Heart left ventricle (tissue), 16 donors: ENCODE results near the gene NCK2. TPM values are rescaled to one million over a fixed set of nuclear protein-coding genes. Genes with fewer than 3 reads are reported as not detected.

Experiments used
- ATAC-seq, 4 donors: fragments of 200-7000 bp; cut with Tn5 transposase; one replicate each; pipeline ENCODE4 v1.9.1; 2020 to 2022; ENCODE audit warnings: moderate library complexity in 4 of 4, mild to moderate bottlenecking in 3 of 4, moderate number of reproducible peaks in 1 of 4
- DNase-seq, 5 donors: peaks; one replicate each; pipeline ENCODE4 v3.0.0-alpha.2; 2020
- H3K27ac ChIP-seq, 12 donors: fragments of 200-600 bp; sonication (generic) in 4 of 12; one replicate each; pipeline versions ENCODE4 v1.5.0 to v1.8.0; 2016 to 2022; ENCODE audit warnings: mild to moderate bottlenecking in 2 of 12
- H3K27me3 ChIP-seq, 9 donors: fragments of 200-600 bp; sonication (generic) in 2 of 9; one replicate each; pipeline versions ENCODE4 v1.5.1 to v1.8.0; 2016 to 2022; ENCODE audit warnings: mild to moderate bottlenecking in 3 of 9
- H3K36me3 ChIP-seq, 9 donors: fragments of 200-600 bp; sonication (generic) in 2 of 9; one replicate each; pipeline versions ENCODE4 v1.5.0 to v1.8.0; 2018 to 2022; ENCODE audit warnings: mild to moderate bottlenecking in 2 of 9
- H3K4me1 ChIP-seq, 12 donors: fragments of 200-600 bp; sonication (generic) in 4 of 12; one replicate each; pipeline versions ENCODE4 v1.5.0 to v1.8.0; 2016 to 2022; ENCODE audit warnings: mild to moderate bottlenecking in 3 of 12
- H3K4me3 ChIP-seq, 12 donors: fragments of 200-600 bp; sonication (generic) in 4 of 12; one replicate each; pipeline versions ENCODE4 v1.5.0 to v1.8.0; 2017 to 2022; ENCODE audit warnings: mild to moderate bottlenecking in 9 of 12, moderate library complexity in 4 of 12
- H3K9me3 ChIP-seq, 12 donors: fragments of 200-600 bp; sonication (generic) in 4 of 12; one replicate each; pipeline versions ENCODE4 v1.5.0 to v1.8.0; 2016 to 2022; ENCODE audit warnings: mild to moderate bottlenecking in 1 of 12
- POLR2A ChIP-seq, 2 donors: fragments of 450-650 bp; IDR thresholded peaks; one replicate each; pipeline ENCODE4 v1.6.1; 2017; ENCODE audit warnings: antibody characterized with exemption in 2 of 2, mild to moderate bottlenecking in 2 of 2, moderate library complexity in 2 of 2
- WGBS, 4 donors: extraction: QIAGEN DNeasy Blood & Tissue Kit in 2 of 4; methylation state at CpG; one replicate each; pipeline versions ENCODE4 v1.1.5 to v1.1.7; 2013 to 2018; 5-methylcytosine and 5-hydroxymethylcytosine counted together
- intact Hi-C, 10 donors: fragments of 100-400 bp; cut with DNase I; formaldehyde crosslinking; loops; one replicate each; pipeline versions ENCODE4 v1.11.1 to v1.14.2; 2022
- polyA plus RNA-seq, 2 donors: library from polyadenylated mRNA; stranded (reverse); fragments of 200-250 nt; gene quantifications; one replicate each; pipeline ENCODE4 v1.2.3, GENCODE V29; 2013
- total RNA-seq, 9 donors: library from RNA; depleted of rRNA in 2 of 9; stranded (reverse); fragments of >200 nt in 2 of 9; fragmentation: NEBNext Ultra II Directional in 3 of 9; extraction: Animal tissue kit (Norgen Biotek cat#: 25700) in 3 of 9; gene quantifications; one replicate each; pipeline versions ENCODE4 v1.1.0 to v1.2.4, GENCODE V29; 2016 to 2023
- TF ChIP-seq, protein P1 (sequence below), 12 donors: fragments of 200-600 bp; sonication (generic) in 4 of 12; IDR thresholded peaks; one replicate each; pipeline versions ENCODE4 v1.5.0 to v1.8.0; 2018 to 2022; ENCODE audit warnings: antibody characterized with exemption in 12 of 12, mild to moderate bottlenecking in 5 of 12
- donor health status: ischemic (EF 13 %, LVEDD 7.1; RV severe dilation, severe dysfunction).
- donor health status: healthy with polysubstance abuse.
- donor health status: DM: no; HTN: yes; CAD: no.
- donor health status: DM: no; HTN: no; CAD: no.
- donor health status: ischemic (EF 25% LVEDD 6.9; RV normal size, moderate dysfunction).
- donor health status: ischemic (EF 25% LVEDD 5.7; RV mildly dilated, moderate dysfunction).
- donor health status: healthy.
- donor health status: DM: yes; HTN: yes; CAD: no.
- donor health status: ischemic (EF 35%, LVEDD 5.7; RV mildly dilated, moderate dysfunction).
- donor health status: nonischemic (EF 11% LVEDD 7.7; RV severe dilation, severe dysfunction).
- donor health status: DM: yes; HTN: yes; CAD: no.
- donor health status: PGD.
- donor health status: ischemic (EF 29% LVEDD 5.4; RV normal size, mild dysfunction).
- donor health status: nonischemic (EF 23%, LVEDD 6.1; RV moderate dilation, normal function).

NCK2 gene
- total and polyA plus RNA-seq, 11 donors, result 22.6 to 54.2 (median 33.4) TPM

DNA sequence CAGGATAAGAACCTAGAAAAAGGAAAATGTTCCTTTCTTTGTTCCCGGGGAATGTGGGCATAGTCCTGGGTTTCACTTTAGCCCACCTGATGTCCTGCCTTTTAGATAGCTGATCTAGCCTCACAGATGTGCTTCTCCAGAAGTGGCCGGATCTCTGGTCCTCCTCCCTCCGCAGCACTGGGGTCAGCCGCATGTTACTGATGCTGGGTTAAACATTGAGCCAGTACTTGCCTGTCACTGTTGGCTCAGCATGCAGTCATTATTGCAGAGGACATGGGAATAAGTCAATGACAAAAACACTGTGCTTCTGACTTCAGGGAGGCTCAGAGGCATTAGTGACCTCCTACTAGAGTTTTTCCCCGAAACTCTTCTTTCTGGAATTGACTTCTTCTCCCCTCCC, 27.6 kb downstream of the NCK2 start:
- DNase-seq (peak in 3 of 5 donors; percentile 35 to 46 (median 46)), ATAC-seq (peak; percentile 30 to 53 (median 42))
- 44 to 66% (median 60%) methylated on average over 5 of the region's 5 CpGs for WGBS, 4 donors
- no peak for TF ChIP-seq POLR2A (IDR thresholded peaks at IDR 0.05)
- TF ChIP-seq, protein P1, sequence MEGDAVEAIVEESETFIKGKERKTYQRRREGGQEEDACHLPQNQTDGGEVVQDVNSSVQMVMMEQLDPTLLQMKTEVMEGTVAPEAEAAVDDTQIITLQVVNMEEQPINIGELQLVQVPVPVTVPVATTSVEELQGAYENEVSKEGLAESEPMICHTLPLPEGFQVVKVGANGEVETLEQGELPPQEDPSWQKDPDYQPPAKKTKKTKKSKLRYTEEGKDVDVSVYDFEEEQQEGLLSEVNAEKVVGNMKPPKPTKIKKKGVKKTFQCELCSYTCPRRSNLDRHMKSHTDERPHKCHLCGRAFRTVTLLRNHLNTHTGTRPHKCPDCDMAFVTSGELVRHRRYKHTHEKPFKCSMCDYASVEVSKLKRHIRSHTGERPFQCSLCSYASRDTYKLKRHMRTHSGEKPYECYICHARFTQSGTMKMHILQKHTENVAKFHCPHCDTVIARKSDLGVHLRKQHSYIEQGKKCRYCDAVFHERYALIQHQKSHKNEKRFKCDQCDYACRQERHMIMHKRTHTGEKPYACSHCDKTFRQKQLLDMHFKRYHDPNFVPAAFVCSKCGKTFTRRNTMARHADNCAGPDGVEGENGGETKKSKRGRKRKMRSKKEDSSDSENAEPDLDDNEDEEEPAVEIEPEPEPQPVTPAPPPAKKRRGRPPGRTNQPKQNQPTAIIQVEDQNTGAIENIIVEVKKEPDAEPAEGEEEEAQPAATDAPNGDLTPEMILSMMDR (IDR thresholded peaks at IDR 0.05), result no peak
- peaks cover 19 to 75% (median 56%) of the 10 kb centered on the region in 12 donors for H3K4me1 ChIP-seq
- H3K36me3 ChIP-seq, result peaks cover 0 to 15% (median 0%) of the 10 kb centered on the region in 9 donors
- peak overlapping the region in 11 of 12 donors; percentile 36 to 73 (median 51) for H3K27ac ChIP-seq
- intact Hi-C loops, result no loop called here
- H3K9me3 ChIP-seq, result peaks cover 0 to 8% (median 0%) of the 10 kb centered on the region in 12 donors
- no peaks in the 10 kb centered on the region for H3K27me3 ChIP-seq
- H3K4me3 ChIP-seq, result peak overlapping the region in 1 of 12 donors; percentile 20

DNA sequence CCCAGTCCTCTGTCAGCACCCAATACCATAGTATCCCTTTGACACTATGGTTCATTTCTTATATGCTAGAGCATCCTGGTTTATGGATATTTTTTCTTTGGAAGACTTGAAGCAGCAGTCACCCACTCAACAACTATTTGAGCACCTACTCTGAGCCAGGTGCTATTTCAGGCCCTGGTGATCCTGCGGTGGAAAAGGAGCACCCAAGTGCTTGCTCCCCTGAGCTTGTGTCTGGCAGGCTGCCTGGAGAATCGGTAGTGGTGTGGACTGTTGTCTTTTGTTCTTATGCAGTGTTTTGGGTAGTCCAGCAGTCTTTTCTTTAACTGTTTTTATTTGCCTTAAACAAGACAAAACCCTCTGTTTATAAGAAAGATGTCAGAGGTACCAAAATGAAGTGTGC, 28.9 kb downstream of the NCK2 start:
- peaks cover 0 to 1% (median 0%) of the 10 kb centered on the region in 12 donors for H3K9me3 ChIP-seq
- peaks cover 0 to 13% (median 0%) of the 10 kb centered on the region in 9 donors for H3K36me3 ChIP-seq
- H3K4me1 ChIP-seq, result peaks cover 19 to 86% (median 61%) of the 10 kb centered on the region in 12 donors
- H3K27ac ChIP-seq, result peak overlapping the region in 5 of 12 donors; percentile 7 to 54 (median 36)
- TF ChIP-seq POLR2A (IDR thresholded peaks at IDR 0.05), result no peak
- TF ChIP-seq, protein P1 (IDR thresholded peaks at IDR 0.05), result no peak
- no peak overlapping the region for H3K4me3 ChIP-seq
- WGBS, 4 donors, result 10 to 26% (median 19%) methylated on average over 2 of the region's 2 CpGs
- H3K27me3 ChIP-seq, result no peaks in the 10 kb centered on the region
- no peak for ATAC-seq
- DNase-seq, result peak in 1 of 5 donors; percentile 43
- intact Hi-C loops, result no loop called here

DNA sequence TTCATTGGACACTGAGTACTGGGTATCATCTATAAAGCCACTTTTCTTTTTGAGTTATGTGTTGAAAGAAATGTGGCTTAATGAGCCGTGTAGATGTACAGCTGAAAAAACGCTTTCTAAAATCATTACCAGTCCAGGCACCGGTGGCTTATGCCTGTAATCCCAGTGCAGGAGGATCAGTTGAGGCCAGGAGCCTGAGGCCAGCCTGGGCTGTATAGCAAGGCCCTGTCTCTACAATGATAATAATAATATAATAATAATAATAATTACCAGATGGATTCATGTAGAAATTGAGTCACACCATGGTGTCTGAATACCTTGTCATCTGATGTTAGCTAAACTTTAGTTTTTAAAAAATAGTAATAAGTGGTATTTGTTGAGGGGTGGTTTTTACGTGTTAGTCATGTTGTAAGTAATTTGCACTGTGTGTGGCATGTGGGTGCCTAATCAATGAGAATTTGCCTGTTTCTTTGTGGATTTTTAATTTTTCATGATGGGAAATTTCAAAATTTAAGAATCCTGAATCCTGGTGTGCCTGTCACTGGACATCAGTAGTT, 30.1 kb downstream of the NCK2 start:
- intact Hi-C loops, result no loop called here
- Histone ChIP-seq H3K27ac (peak overlapping the region in 1 of 12 donors; percentile 47), H3K4me3 (no peak overlapping the region), H3K27me3 (no peaks in the 10 kb centered on the region), H3K9me3 (no peaks in the 10 kb centered on the region), H3K4me1 (peaks cover 20 to 82% (median 67%) of the 10 kb centered on the region in 12 donors), H3K36me3 (peaks cover 0 to 13% (median 0%) of the 10 kb centered on the region in 9 donors)
- 86 to 96% (median 93%) methylated on average over 4 of the region's 4 CpGs for WGBS, 4 donors
- DNase-seq, result no peak
- TF ChIP-seq, protein P1 (IDR thresholded peaks at IDR 0.05), result no peak
- TF ChIP-seq POLR2A (IDR thresholded peaks at IDR 0.05), result no peak
- ATAC-seq, result no peak

DNA sequence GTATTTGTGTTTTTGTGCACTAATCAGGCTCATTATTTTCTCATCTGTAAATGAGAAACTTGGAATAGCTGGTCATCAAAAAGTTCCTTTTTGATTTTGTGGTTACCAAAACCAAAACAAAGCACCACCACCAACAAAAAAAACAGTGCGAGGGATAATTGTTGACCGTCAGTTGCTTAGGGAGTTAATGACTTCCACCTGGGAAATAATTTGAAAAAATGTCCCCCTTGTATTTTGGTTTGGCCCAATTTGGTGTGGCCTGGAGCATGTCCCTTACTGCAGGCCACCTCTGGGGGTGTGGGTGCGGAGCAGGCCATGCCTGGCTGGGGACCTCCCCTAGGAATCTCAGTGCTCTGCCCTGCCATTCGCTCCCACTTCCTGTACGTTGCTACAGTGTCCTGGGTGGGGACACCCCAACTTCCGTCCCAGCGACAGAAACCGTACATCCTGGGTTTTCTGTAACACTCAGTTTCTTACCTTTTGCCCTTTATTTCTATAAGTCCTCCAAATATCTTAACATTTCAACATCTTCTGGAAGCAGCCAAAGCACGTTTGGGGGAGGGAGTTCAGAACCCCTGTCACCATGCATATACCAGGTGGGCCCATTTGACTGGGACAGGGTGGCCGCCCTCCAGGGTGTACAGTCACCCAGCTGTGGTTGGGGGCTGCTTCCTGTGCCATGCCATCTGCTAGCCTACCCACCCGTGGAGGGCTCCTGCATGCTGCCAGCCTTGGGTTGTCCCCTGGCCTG, 31.3 kb downstream of the NCK2 start:
- peak overlapping the region in 5 of 12 donors; percentile 7 to 71 (median 32) for H3K27ac ChIP-seq
- DNase-seq (no peak), ATAC-seq (peak in 3 of 4 donors; percentile 42 to 55 (median 45))
- H3K36me3 ChIP-seq, result peaks cover 0 to 13% (median 0%) of the 10 kb centered on the region in 9 donors
- 60 to 69% (median 65%) methylated on average over 11 of the region's 11 CpGs for WGBS, 4 donors
- intact Hi-C loops, result no loop called here
- peak overlapping the region in 1 of 12 donors; percentile 8 for H3K4me3 ChIP-seq
- no peaks in the 10 kb centered on the region for H3K9me3 ChIP-seq
- TF ChIP-seq, protein P1 (IDR thresholded peaks at IDR 0.05), result no peak
- TF ChIP-seq POLR2A (IDR thresholded peaks at IDR 0.05), result no peak
- H3K4me1 ChIP-seq, result peaks cover 20 to 86% (median 67%) of the 10 kb centered on the region in 12 donors
- no peaks in the 10 kb centered on the region for H3K27me3 ChIP-seq
